IPS DF 4.7 (cell line): Measurements from ENCODE around the gene TIMM10B.
"Not testable (repeated sequence)": the region's sequence is repeated elsewhere in the genome, so short reads cannot be mapped to it uniquely, and the experiment has no call there.

Source experiments
- DNase-seq: peaks from one replicate; pipeline ENCODE4 v3.0.0-alpha.2; 2013; ENCODE audit warnings: low spot score; ENCODE audit errors: extremely low read depth

TIMM10B gene

GRCh38 chr11:6504166-6504565, 22.9 kb downstream of the TIMM10B start:
- no peak for DNase-seq

GRCh38 chr11:6505577-6506240, 24.4 kb downstream of the TIMM10B start:
- DNase-seq = no peak

- no peak for DNase-seq
Measured at GRCh38 chr11:6516865-6517264, 35.6 kb downstream of the TIMM10B start.

GRCh38 chr11:6520265-6520664, 39.0 kb downstream of the TIMM10B start:
- DNase-seq = no peak

GRCh38 chr11:6521946-6522345, 40.6 kb downstream of the TIMM10B start:
- DNase-seq = not testable (repeated sequence)

GRCh38 chr11:6523253-6523652, 42.0 kb downstream of the TIMM10B start:
- DNase-seq = no peak

GRCh38 chr11:6526411-6527135, 45.3 kb downstream of the TIMM10B start:
- DNase-seq = no peak

- DNase-seq = no peak
Measured at GRCh38 chr11:6529266-6529665, 48.0 kb downstream of the TIMM10B start.

- DNase-seq = no peak
Measured at GRCh38 chr11:6530848-6531247, 49.5 kb downstream of the TIMM10B start.

GRCh38 chr11:6531267-6531752, 50.0 kb downstream of the TIMM10B start:
- peak; percentile 30 for DNase-seq
